Measurements from ENCODE around the gene ZNF592.

ZNF592 gene

GRCh38 chr15:84782346-84782745 is 34.0 kb downstream of the ZNF592 start:
- DNase-seq: no peak

GRCh38 chr15:84783493-84784251 is 35.3 kb downstream of the ZNF592 start:
- no peak for DNase-seq

- no peak for DNase-seq
Measured at GRCh38 chr15:84784262-84784661, 35.9 kb downstream of the ZNF592 start.

GRCh38 chr15:84785053-84785452 is 36.7 kb downstream of the ZNF592 start:
- DNase-seq: no peak

- DNase-seq: no peak
Measured at GRCh38 chr15:84788500-84788899, 40.1 kb downstream of the ZNF592 start.

- DNase-seq: no peak
Measured at GRCh38 chr15:84789762-84790161, 41.4 kb downstream of the ZNF592 start.

- no peak for DNase-seq
Measured at GRCh38 chr15:84790676-84791075, 42.3 kb downstream of the ZNF592 start.

- DNase-seq: no peak
Measured at GRCh38 chr15:84791763-84792162, 43.4 kb downstream of the ZNF592 start.

- no peak for DNase-seq
Measured at GRCh38 chr15:84793431-84794161, 45.2 kb downstream of the ZNF592 start.

- no peak for DNase-seq
Measured at GRCh38 chr15:84794162-84794547, 45.8 kb downstream of the ZNF592 start.

- no peak for DNase-seq
Measured at GRCh38 chr15:84795186-84795585, 46.8 kb downstream of the ZNF592 start.

- DNase-seq: no peak
Measured at GRCh38 chr15:84797212-84797611, 48.8 kb downstream of the ZNF592 start.

- no peak for DNase-seq
Measured at GRCh38 chr15:84797801-84798200, 49.4 kb downstream of the ZNF592 start.

GRCh38 chr15:84798436-84798946 is 50.1 kb downstream of the ZNF592 start:
- no peak for DNase-seq

GRCh38 chr15:84799511-84800187 is 51.3 kb downstream of the ZNF592 start:
- no peak for DNase-seq

- no peak for DNase-seq
Measured at GRCh38 chr15:84800365-84800806, 52.0 kb downstream of the ZNF592 start.

- DNase-seq: no peak
Measured at GRCh38 chr15:84804005-84804900, 55.9 kb downstream of the ZNF592 start.

- DNase-seq: no peak
Measured at GRCh38 chr15:84805221-84805620, 56.8 kb downstream of the ZNF592 start.

- DNase-seq: no peak
Measured at GRCh38 chr15:84807228-84807627, 58.8 kb downstream of the ZNF592 start.

GRCh38 chr15:84810073-84810840 is 61.9 kb downstream of the ZNF592 start:
- DNase-seq: no peak

GRCh38 chr15:84811151-84811550 is 62.8 kb downstream of the ZNF592 start:
- no peak for DNase-seq

- no peak for DNase-seq
Measured at GRCh38 chr15:84811828-84812227, 63.4 kb downstream of the ZNF592 start.
